IMR-90 (cell line): ENCODE data around the gene L3MBTL4. TPM values are rescaled to one million over a fixed set of nuclear protein-coding genes. Genes with fewer than 3 reads are reported as not detected.

Source experiments
- ATAC-seq: fragments of 200-7000 bp; cut with Tn5 transposase; 2 replicates; pipeline ENCODE4 v1.9.1; 2020; ENCODE audit warnings: low read depth, mild to moderate bottlenecking, moderate library complexity
- BruUV-seq: library from RNA; stranded (reverse); fragments of 400-500 nt; replicated peaks from 2 replicates; lab custom pipeline; 2021; lab: Mats Ljungman, UMichigan
- CTCF ChIA-PET: fragments of 300-600 bp; formaldehyde crosslinking; extraction: SDS; loops from one replicate; lab custom pipeline; 2021; ENCODE audit warnings: antibody characterized with exemption; lab: Yijun Ruan, JAX
- POLR2A ChIA-PET: fragments of 300-600 bp; sonication (Branson Sonifier 250); formaldehyde crosslinking; loops from one replicate; lab custom pipeline; 2022; ENCODE audit warnings: antibody characterized with exemption; ENCODE audit not compliant: unreplicated experiment; lab: Charles Lee
- DNase-seq: peaks from one replicate; pipeline ENCODE4 v3.0.0; 2013
- H2AFZ ChIP-seq: replicated peaks from 2 replicates; pipeline ENCODE3; 2013; ENCODE audit warnings: low read length, mild to moderate bottlenecking; ENCODE audit not compliant: poor library complexity
- H2AK5ac ChIP-seq: 2 replicates; pipeline ENCODE4 v1.6.1; 2013; ENCODE audit warnings: low read depth, low read length, inconsistent platforms
- H2AK9ac ChIP-seq: replicated peaks from 2 replicates; pipeline ENCODE3; 2013; ENCODE audit warnings: mild to moderate bottlenecking, low read depth, low read length, moderate library complexity; ENCODE audit not compliant: poor library complexity
- H2BK120ac ChIP-seq: 2 replicates; pipeline ENCODE4 v1.6.1; 2013; ENCODE audit warnings: low read depth, low read length, inconsistent platforms
- H2BK15ac ChIP-seq: 3 replicates; pipeline ENCODE4 v1.6.1; 2013; ENCODE audit warnings: low read depth, low read length, inconsistent platforms
- H2BK20ac ChIP-seq: 2 replicates; pipeline ENCODE4 v1.6.1; 2013; ENCODE audit warnings: low read depth, mild to moderate bottlenecking, inconsistent platforms, low read length, moderate library complexity
- H2BK5ac ChIP-seq: 2 replicates; pipeline ENCODE4 v1.6.1; 2013; ENCODE audit warnings: mild to moderate bottlenecking, low read depth, low read length, inconsistent platforms; ENCODE audit not compliant: poor library complexity, severe bottlenecking
- H3K14ac ChIP-seq: replicated peaks from 2 replicates; pipeline ENCODE4 v1.6.1; 2013; ENCODE audit warnings: low read depth, low read length, inconsistent platforms
- H3K18ac ChIP-seq: 2 replicates; pipeline ENCODE4 v1.6.1; 2013; ENCODE audit warnings: low read depth, low read length, control low read depth
- H3K23ac ChIP-seq: 2 replicates; pipeline ENCODE4 v1.6.1; 2013; ENCODE audit warnings: low read depth, low read length, inconsistent platforms
- H3K27ac ChIP-seq: 2 replicates; pipeline ENCODE4 v1.5.1; 2013; ENCODE audit warnings: mild to moderate bottlenecking, control low read depth, low read length; ENCODE audit not compliant: insufficient read depth
- H3K27me3 ChIP-seq: 2 replicates; pipeline ENCODE4 v1.6.1; 2013; ENCODE audit warnings: low read length; ENCODE audit not compliant: control insufficient read depth, insufficient read depth
- H3K36me3 ChIP-seq: 2 replicates; pipeline ENCODE4 v1.6.1; 2013; ENCODE audit warnings: low read length, mixed read lengths; ENCODE audit not compliant: control insufficient read depth, insufficient read depth
- H3K4ac ChIP-seq: 2 replicates; pipeline ENCODE4 v1.6.1; 2013; ENCODE audit warnings: low read depth, low read length, inconsistent platforms
- H3K4me1 ChIP-seq: 2 replicates; pipeline ENCODE4 v1.6.1; 2013; ENCODE audit warnings: low read length, mixed read lengths; ENCODE audit not compliant: control insufficient read depth, insufficient read depth
- H3K4me2 ChIP-seq: 2 replicates; pipeline ENCODE4 v1.6.1; 2013; ENCODE audit warnings: low read depth, mild to moderate bottlenecking, control low read depth, low read length, moderate library complexity
- H3K4me3 ChIP-seq: 2 replicates; pipeline ENCODE4 v1.5.1; 2013; ENCODE audit warnings: low read depth, mild to moderate bottlenecking, control low read depth, low read length, moderate library complexity; ENCODE audit not compliant: insufficient read depth
- H3K56ac ChIP-seq: 2 replicates; pipeline ENCODE4 v1.6.1; 2013; ENCODE audit warnings: low read length, inconsistent platforms; ENCODE audit not compliant: insufficient read depth; ENCODE audit errors: extremely low read depth
- H3K79me1 ChIP-seq, 2 experiments: 2 replicates each; pipeline ENCODE4 v1.6.1; 2013; ENCODE audit warnings: low read length in 2 of 2, inconsistent platforms in 1 of 2, low read depth in 1 of 2
- H3K9ac ChIP-seq: 2 replicates; pipeline ENCODE4 v1.6.1; 2013; ENCODE audit warnings: low read depth, low read length, control low read depth
- H3K9me1 ChIP-seq: 2 replicates; pipeline ENCODE4 v1.6.1; 2013; ENCODE audit warnings: low read length, inconsistent platforms; ENCODE audit not compliant: insufficient read depth
- H3K9me3 ChIP-seq: 2 replicates; pipeline ENCODE4 v1.6.1; 2013; ENCODE audit warnings: low read length; ENCODE audit not compliant: control insufficient read depth, insufficient read depth
- H4K20me1 ChIP-seq: 2 replicates; pipeline ENCODE4 v1.6.1; 2013; ENCODE audit warnings: low read length, inconsistent platforms; ENCODE audit not compliant: insufficient read depth
- H4K5ac ChIP-seq: 2 replicates; pipeline ENCODE4 v1.6.1; 2013; ENCODE audit warnings: mild to moderate bottlenecking, low read depth, low read length, control low read depth
- H4K8ac ChIP-seq, 2 experiments: 2 replicates each; pipeline ENCODE4 v1.6.1; 2013; ENCODE audit warnings: low read depth in 2 of 2, low read length in 2 of 2, control low read depth in 1 of 2, inconsistent platforms in 1 of 2
- H4K91ac ChIP-seq: 2 replicates; pipeline ENCODE4 v1.6.1; 2013; ENCODE audit warnings: low read depth, low read length, inconsistent platforms; ENCODE audit not compliant: insufficient read depth
- FOS ChIP-seq: fragments of 150-350 bp; IDR thresholded peaks from 2 replicates; pipeline ENCODE4 v1.6.1; 2016; ENCODE audit warnings: low read depth, low read length
- RCOR1 ChIP-seq: IDR thresholded peaks from 2 replicates; pipeline ENCODE4 v1.6.1; 2012; ENCODE audit warnings: mild to moderate bottlenecking, low read length, improper control_type of control experiment; ENCODE audit not compliant: insufficient replicate concordance
- SMC3 ChIP-seq: fragments of 150-350 bp; IDR thresholded peaks from 2 replicates; pipeline ENCODE4 v1.6.1; 2016; ENCODE audit warnings: low read depth, mild to moderate bottlenecking, antibody characterized with exemption, low read length, moderate library complexity
- USF2 ChIP-seq: fragments of 150-350 bp; IDR thresholded peaks from 2 replicates; pipeline ENCODE4 v1.6.1; 2017; ENCODE audit warnings: mild to moderate bottlenecking, antibody characterized with exemption, low read length, low read depth
- WGBS, 2 experiments: methylation state at CpG; one replicate each; pipeline versions ENCODE4 v1.1.5 to v1.1.7; 2013; ENCODE audit warnings: missing lambda C conversion rate in 2 of 2; ENCODE audit not compliant: insufficient read length in 1 of 2; ENCODE audit errors: extremely low coverage in 2 of 2; 5-methylcytosine and 5-hydroxymethylcytosine counted together
- dilution Hi-C: fragments of 300-500 bp; cut with HindIII; formaldehyde crosslinking; loops from one replicate; pipeline ENCODE4 v1.14.3; 2018; ENCODE audit warnings: low sequenced_read_pairs; ENCODE audit not compliant: unreplicated experiment
- in situ Hi-C: fragments of 300-500 bp; cut with MboI; formaldehyde crosslinking; loops from 3 replicates; pipeline ENCODE4 v1.14.3; 2019; ENCODE audit warnings: low sequenced_read_pairs, inconsistent platforms, mixed read lengths
- intact Hi-C: fragments of 100-400 bp; cut with micrococcal nuclease; formaldehyde crosslinking; loops from 2 replicates; pipeline ENCODE4 v1.10.0; 2022
- polyA plus RNA-seq, 3 experiments: library from polyadenylated mRNA; depleted of rRNA; stranded (reverse); fragments of >200 nt; gene quantifications; 2 replicates each; pipeline ENCODE4 v1.2.3, GENCODE V29; 2012; ENCODE audit warnings: low replicate concordance in 1 of 3
- total RNA-seq: library from RNA; depleted of rRNA; stranded (reverse); fragments of >200 nt; gene quantifications from 2 replicates; pipeline ENCODE4 v1.2.3, GENCODE V29; 2012

The L3MBTL4 gene
- total and polyA plus RNA-seq, 2 of the 4 experiments (the other 2 are of a cell fraction): under 0.01 to 0.02 TPM

- intact Hi-C loops (no loop called here), dilution Hi-C loops (no loop called here), in situ Hi-C loops (no loop called here)
- no peak overlapping the region; a peak in 1 of 4 replicates for H4K8ac ChIP-seq
- no peaks in the 10 kb centered on the region for H3K79me1 ChIP-seq
- H3K27me3 ChIP-seq: no peaks in the 10 kb centered on the region
- H3K18ac ChIP-seq: no peak overlapping the region
- no peak overlapping the region for H2AFZ ChIP-seq
- no peak overlapping the region for H3K4ac ChIP-seq
- no peak overlapping the region for H2BK120ac ChIP-seq
- no peak overlapping the region for H4K91ac ChIP-seq
- ATAC-seq: peak; percentile 91
- WGBS, 2 experiments: no CpG with 5 or more reads among the region's 4 CpGs
- ChIA-PET POLR2A (no interaction called here), CTCF (interaction anchor here (0.7 to 0.8 kb wide), 2 partner anchors 21 to 95 kb away, joined by 3 to 4 read pairs; no protein-coding TSS in a partner anchor)
- peak; percentile 86 for DNase-seq
- H3K9ac ChIP-seq: no peak overlapping the region
- H3K23ac ChIP-seq: no peak overlapping the region
- no TSS peak for BruUV-seq
- H2BK15ac ChIP-seq: no peak overlapping the region
- H4K5ac ChIP-seq: no peak overlapping the region
- no peak overlapping the region for H2BK20ac ChIP-seq
- H3K4me3 ChIP-seq: no peak overlapping the region
- H4K20me1 ChIP-seq: no peaks in the 10 kb centered on the region
- no peak overlapping the region for H2AK5ac ChIP-seq
- H3K9me3 ChIP-seq: no peaks in the 10 kb centered on the region
- H3K56ac ChIP-seq: no peak overlapping the region
- H2BK5ac ChIP-seq: peak overlapping the region; percentile 51
- H3K14ac ChIP-seq: no peak overlapping the region
- H3K36me3 ChIP-seq: no peaks in the 10 kb centered on the region
- TF ChIP-seq RCOR1 (no peak), SMC3 (no peak), FOS (peak; percentile 64), USF2 (no peak)
- H3K4me2 ChIP-seq: no peak overlapping the region; the same call in 1 of the 2 replicates
- H3K27ac ChIP-seq: no peak overlapping the region
- no peaks in the 10 kb centered on the region for H3K9me1 ChIP-seq
- H3K4me1 ChIP-seq: peaks cover 5% of the 10 kb centered on the region
- H2AK9ac ChIP-seq: no peak overlapping the region
Measured at GRCh38 chr18:6009756-6010155, 405.0 kb downstream of the L3MBTL4 start.
